Uterus (tissue), 2 donors: ENCODE data around the gene OSBP.

Experiments used
- CTCF ChIP-seq, 4 experiments: fragments of 200-600 bp in 2 of 4; fragments of 450-650 bp in 2 of 4; sonication (generic) in 2 of 4; IDR thresholded peaks; one replicate each; pipeline ENCODE4 v1.5.1; 2016 to 2019; ENCODE audit warnings: antibody characterized with exemption in 4 of 4, mild to moderate bottlenecking in 2 of 4, moderate library complexity in 1 of 4
- POLR2A ChIP-seq, 2 donors: fragments of 450-650 bp; IDR thresholded peaks; one replicate each; pipeline ENCODE4 v1.6.1; 2016; ENCODE audit warnings: antibody characterized with exemption in 2 of 2, mild to moderate bottlenecking in 1 of 2, moderate library complexity in 1 of 2

- no peak for TF ChIP-seq POLR2A (IDR thresholded peaks at IDR 0.05)
- TF ChIP-seq CTCF (IDR thresholded peaks at IDR 0.05) = no peak
Measured at GRCh38 chr11:59574467-59574866, 41.1 kb downstream of the OSBP start.
